NCI-H2227 (cell line): ENCODE results near the gene SNX3.
A peak's percentile ranks its signal among the peaks of the same experiment; 100 is the strongest.

Source experiments
- DNase-seq: peaks from one replicate; lab custom pipeline; 2025; ENCODE audit not compliant: unreplicated experiment; lab: John Stamatoyannopoulos, UW

Gene SNX3

GRCh38 chr6:108209738-108210137 is 51.1 kb downstream of the SNX3 start:
- DNase-seq: no peak

GRCh38 chr6:108207013-108207412 is 53.8 kb downstream of the SNX3 start:
- no peak for DNase-seq

- DNase-seq: no peak
These were observed 57.4 kb downstream of the SNX3 start for GRCh38 chr6:108203189-108204112.

- no peak for DNase-seq
These were observed 60.2 kb downstream of the SNX3 start for GRCh38 chr6:108200631-108201030.

- no peak for DNase-seq
These were observed 60.7 kb downstream of the SNX3 start for GRCh38 chr6:108200186-108200585.

GRCh38 chr6:108198761-108199498 is 61.9 kb downstream of the SNX3 start:
- no peak for DNase-seq

- DNase-seq: no peak
These were observed 65.6 kb downstream of the SNX3 start for GRCh38 chr6:108195209-108195608.

- DNase-seq: no peak
These were observed 66.3 kb downstream of the SNX3 start for GRCh38 chr6:108194503-108194902.

- no peak for DNase-seq
These were observed 67.0 kb downstream of the SNX3 start for GRCh38 chr6:108193835-108194234.

- no peak for DNase-seq
These were observed 67.7 kb downstream of the SNX3 start for GRCh38 chr6:108193131-108193530.

GRCh38 chr6:108187519-108187918 is 73.3 kb downstream of the SNX3 start:
- no peak for DNase-seq

GRCh38 chr6:108186226-108186625 is 74.6 kb downstream of the SNX3 start:
- DNase-seq: no peak

- no peak for DNase-seq
These were observed 80.1 kb downstream of the SNX3 start for GRCh38 chr6:108180776-108181175.

- no peak for DNase-seq
These were observed 80.6 kb downstream of the SNX3 start for GRCh38 chr6:108180266-108180665.

GRCh38 chr6:108179741-108180140 is 81.1 kb downstream of the SNX3 start:
- DNase-seq: peak; percentile 10

GRCh38 chr6:108176281-108177089 is 84.4 kb downstream of the SNX3 start:
- peak; percentile 21 for DNase-seq

- DNase-seq: peak; percentile 26
These were observed 85.1 kb downstream of the SNX3 start for GRCh38 chr6:108175592-108176279.

- no peak for DNase-seq
These were observed 85.7 kb downstream of the SNX3 start for GRCh38 chr6:108175176-108175591.

GRCh38 chr6:108174371-108175175 is 86.3 kb downstream of the SNX3 start:
- DNase-seq: no peak
